Measurements from ENCODE around the gene CRTC2.

Gene CRTC2

GRCh38 chr1:153945131-153945794, 13.1 kb downstream of the CRTC2 start:
- Histone ChIP-seq H3K4me3 (replicated peaks; ENCODE audit: insufficient read depth, low read length) (peak overlapping the region; percentile 68), H3K27me3 (ENCODE audit: insufficient read depth, poor library complexity, severe bottlenecking) (no peaks in the 10 kb centered on the region), H3K27ac (replicated peaks) (peak overlapping the region; percentile 96)
- DNase-seq (ENCODE audit: low read depth in 1 of 2, low spot score in 1 of 2): peak; percentile 88 to 95
- TF ChIP-seq REST (IDR thresholded peaks at IDR 0.05; ENCODE audit: insufficient replicate concordance, low read depth) (no peak), SPI1 (IDR thresholded peaks at IDR 0.05; ENCODE audit: borderline replicate concordance, low read depth) (peak; percentile 95), POLR2AphosphoS5 (IDR thresholded peaks at IDR 0.05; ENCODE audit: low read depth) (peak; percentile 75), GABPA (IDR thresholded peaks at IDR 0.05; ENCODE audit: low read depth) (peak; percentile 40)

- no peaks in the 10 kb centered on the region for H3K27me3 ChIP-seq (ENCODE audit: insufficient read depth, poor library complexity, severe bottlenecking)
- no peak for DNase-seq (ENCODE audit: low read depth in 1 of 2, low spot score in 1 of 2)
- peak overlapping the region; percentile 96 for H3K27ac ChIP-seq (replicated peaks)
- peak overlapping the region; percentile 68 for H3K4me3 ChIP-seq (replicated peaks; ENCODE audit: insufficient read depth, low read length)
- TF ChIP-seq SPI1 (IDR thresholded peaks at IDR 0.05; ENCODE audit: borderline replicate concordance, low read depth) (no peak), CTCF (IDR thresholded peaks at IDR 0.05; ENCODE audit: insufficient read depth, low read length) (no peak), POLR2AphosphoS5 (IDR thresholded peaks at IDR 0.05; ENCODE audit: low read depth) (no peak), GABPA (IDR thresholded peaks at IDR 0.05; ENCODE audit: low read depth) (no peak), REST (IDR thresholded peaks at IDR 0.05; ENCODE audit: insufficient replicate concordance, low read depth) (no peak)
These were observed 13.6 kb downstream of the CRTC2 start for GRCh38 chr1:153944827-153945117.

GRCh38 chr1:153944005-153944826, 14.2 kb downstream of the CRTC2 start:
- TF ChIP-seq SPI1 (IDR thresholded peaks at IDR 0.05; ENCODE audit: borderline replicate concordance, low read depth) (no peak), POLR2AphosphoS5 (IDR thresholded peaks at IDR 0.05; ENCODE audit: low read depth) (no peak)

GRCh38 chr1:153942766-153943549, 15.5 kb downstream of the CRTC2 start:
- H3K27me3 ChIP-seq (ENCODE audit: insufficient read depth, poor library complexity, severe bottlenecking): no peaks in the 10 kb centered on the region
- H3K27ac ChIP-seq (replicated peaks): no peak overlapping the region

More at GRCh38 chr1:153944005-153944826, 14.2 kb downstream of the CRTC2 start:
- Histone ChIP-seq H3K27me3 (ENCODE audit: insufficient read depth, poor library complexity, severe bottlenecking) (no peaks in the 10 kb centered on the region), H3K4me3 (replicated peaks; ENCODE audit: insufficient read depth, low read length) (peak overlapping the region; percentile 68), H3K27ac (replicated peaks) (peak overlapping the region; percentile 96)
- DNase-seq (ENCODE audit: low read depth in 1 of 2, low spot score in 1 of 2): peak in 1 of 2 experiments; percentile 56

More at GRCh38 chr1:153942766-153943549, 15.5 kb downstream of the CRTC2 start:
- no peak for DNase-seq (ENCODE audit: low read depth in 1 of 2, low spot score in 1 of 2)
- TF ChIP-seq GABPA (IDR thresholded peaks at IDR 0.05; ENCODE audit: low read depth) (no peak), SPI1 (IDR thresholded peaks at IDR 0.05; ENCODE audit: borderline replicate concordance, low read depth) (no peak), POLR2AphosphoS5 (IDR thresholded peaks at IDR 0.05; ENCODE audit: low read depth) (no peak), REST (IDR thresholded peaks at IDR 0.05; ENCODE audit: insufficient replicate concordance, low read depth) (no peak), CTCF (IDR thresholded peaks at IDR 0.05; ENCODE audit: insufficient read depth, low read length) (no peak)
- no peak overlapping the region for H3K4me3 ChIP-seq (replicated peaks; ENCODE audit: insufficient read depth, low read length)
